HepG2 (cell line): Measurements from ENCODE around the gene NDUFAF3.

Experiments used
- NR2C2 ChIP-seq: sonication (generic); formaldehyde crosslinking; IDR thresholded peaks from 2 replicates; pipeline ENCODE4 v1.4.0; 2020; ENCODE audit warnings: missing genetic modification reagents, mild to moderate bottlenecking, moderate library complexity, borderline replicate concordance
- PAWR ChIP-seq: sonication (generic); formaldehyde crosslinking; IDR thresholded peaks from 2 replicates; pipeline ENCODE4 v1.4.0; 2020; ENCODE audit warnings: missing genetic modification reagents, mild to moderate bottlenecking, borderline replicate concordance
- PHF8 ChIP-seq: sonication (generic); formaldehyde crosslinking; IDR thresholded peaks from 2 replicates; pipeline ENCODE4 v1.5.0; 2020; ENCODE audit warnings: missing genetic modification reagents
- POLR2A ChIP-seq, 2 experiments: IDR thresholded peaks; 2 replicates each; pipeline ENCODE4 v1.6.1; 2011; ENCODE audit warnings: low read depth in 2 of 2, low read length in 2 of 2, mild to moderate bottlenecking in 1 of 2, moderate library complexity in 1 of 2; ENCODE audit not compliant: insufficient read depth in 1 of 2
- POLR2G ChIP-seq: fragments of 200-400 bp; formaldehyde crosslinking; IDR thresholded peaks from 2 replicates; pipeline ENCODE4 v1.6.1; 2018; ENCODE audit warnings: mild to moderate bottlenecking, low read depth, low read length, moderate library complexity
- SRSF9 ChIP-seq: fragments of 200-400 bp; formaldehyde crosslinking; IDR thresholded peaks from 2 replicates; pipeline ENCODE4 v1.6.1; 2018; ENCODE audit warnings: borderline replicate concordance, mild to moderate bottlenecking, low read depth, low read length; ENCODE audit not compliant: insufficient read depth, poor library complexity, severe bottlenecking
- TCF12 ChIP-seq, 2 experiments: fragments of 450-650 bp in 1 of 2; sonication (generic) in 1 of 2; formaldehyde crosslinking in 1 of 2; IDR thresholded peaks; 2 replicates each; pipeline versions ENCODE4 v1.6.1 to v1.8.0; 2017 to 2022; ENCODE audit warnings: antibody characterized with exemption in 1 of 2, mild to moderate bottlenecking in 1 of 2, missing genetic modification reagents in 1 of 2, moderate library complexity in 1 of 2
- TOE1 ChIP-seq: sonication (generic); formaldehyde crosslinking; IDR thresholded peaks from 2 replicates; pipeline ENCODE4 v1.4.0; 2020; ENCODE audit warnings: mild to moderate bottlenecking, missing genetic modification reagents
- ZBTB8A ChIP-seq: sonication (generic); formaldehyde crosslinking; IDR thresholded peaks from 2 replicates; pipeline ENCODE4 v1.4.0; 2020; ENCODE audit warnings: mild to moderate bottlenecking, low read depth, missing genetic modification reagents, borderline replicate concordance
- TF ChIP-seq, protein P1 (sequence below): sonication (generic); formaldehyde crosslinking; conservative IDR thresholded peaks from 2 replicates; pipeline ENCODE4 v1.4.0; 2020; ENCODE audit warnings: missing genetic modification reagents
- TF ChIP-seq, protein P2 (sequence below): sonication (generic); formaldehyde crosslinking; IDR thresholded peaks from 2 replicates; pipeline ENCODE4 v1.5.0; 2020; ENCODE audit warnings: mild to moderate bottlenecking, missing genetic modification reagents, moderate library complexity
- TF ChIP-seq, protein P3 (sequence below): sonication (generic); formaldehyde crosslinking; IDR thresholded peaks from 2 replicates; pipeline ENCODE4 v1.4.0; 2020; ENCODE audit warnings: mild to moderate bottlenecking, missing genetic modification reagents
- TF ChIP-seq, protein P4 (sequence below): sonication (generic); formaldehyde crosslinking; conservative IDR thresholded peaks from 2 replicates; pipeline ENCODE4 v1.4.0; 2020; ENCODE audit warnings: missing genetic modification reagents

DNA sequence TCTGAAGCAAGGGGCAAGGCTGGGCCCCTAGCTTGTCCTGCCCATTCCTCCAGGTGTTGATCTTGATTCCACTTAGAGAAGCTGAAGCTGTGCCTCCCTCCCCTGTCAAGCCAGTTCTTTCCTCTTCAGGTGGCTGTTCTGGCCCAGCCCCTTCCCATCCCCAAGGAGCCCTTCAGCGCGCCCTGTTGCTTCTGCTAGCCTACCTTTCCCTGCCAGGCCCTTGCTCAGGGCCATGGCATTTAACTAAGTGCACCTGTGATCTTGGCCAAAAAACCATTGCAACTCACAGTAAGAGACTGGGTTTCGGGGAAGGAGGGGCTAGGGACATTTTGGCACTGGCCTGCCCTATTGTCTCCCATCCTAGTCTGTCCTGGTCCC lies 16.6 kb upstream of the NDUFAF3 start:
- TF ChIP-seq, protein P1, sequence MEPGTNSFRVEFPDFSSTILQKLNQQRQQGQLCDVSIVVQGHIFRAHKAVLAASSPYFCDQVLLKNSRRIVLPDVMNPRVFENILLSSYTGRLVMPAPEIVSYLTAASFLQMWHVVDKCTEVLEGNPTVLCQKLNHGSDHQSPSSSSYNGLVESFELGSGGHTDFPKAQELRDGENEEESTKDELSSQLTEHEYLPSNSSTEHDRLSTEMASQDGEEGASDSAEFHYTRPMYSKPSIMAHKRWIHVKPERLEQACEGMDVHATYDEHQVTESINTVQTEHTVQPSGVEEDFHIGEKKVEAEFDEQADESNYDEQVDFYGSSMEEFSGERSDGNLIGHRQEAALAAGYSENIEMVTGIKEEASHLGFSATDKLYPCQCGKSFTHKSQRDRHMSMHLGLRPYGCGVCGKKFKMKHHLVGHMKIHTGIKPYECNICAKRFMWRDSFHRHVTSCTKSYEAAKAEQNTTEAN (CRISPR knock-in tag), result no peak
- TF ChIP-seq TCF12 (IDR thresholded peaks at IDR 0.05) (no peak), TCF12 (CRISPR knock-in tag; IDR thresholded peaks at IDR 0.05) (no peak), ZBTB8A (no peak), NR2C2 (CRISPR knock-in tag) (no peak), SRSF9 (no peak), PHF8 (CRISPR knock-in tag) (no peak), POLR2G (no peak), TOE1 (no peak), POLR2A (IDR thresholded peaks at IDR 0.05; ENCODE audit: insufficient read depth in 1 of 2, low read depth in 2 of 2, low read length in 2 of 2) (no peak), PAWR (CRISPR knock-in tag) (no peak)
- TF ChIP-seq, protein P2, sequence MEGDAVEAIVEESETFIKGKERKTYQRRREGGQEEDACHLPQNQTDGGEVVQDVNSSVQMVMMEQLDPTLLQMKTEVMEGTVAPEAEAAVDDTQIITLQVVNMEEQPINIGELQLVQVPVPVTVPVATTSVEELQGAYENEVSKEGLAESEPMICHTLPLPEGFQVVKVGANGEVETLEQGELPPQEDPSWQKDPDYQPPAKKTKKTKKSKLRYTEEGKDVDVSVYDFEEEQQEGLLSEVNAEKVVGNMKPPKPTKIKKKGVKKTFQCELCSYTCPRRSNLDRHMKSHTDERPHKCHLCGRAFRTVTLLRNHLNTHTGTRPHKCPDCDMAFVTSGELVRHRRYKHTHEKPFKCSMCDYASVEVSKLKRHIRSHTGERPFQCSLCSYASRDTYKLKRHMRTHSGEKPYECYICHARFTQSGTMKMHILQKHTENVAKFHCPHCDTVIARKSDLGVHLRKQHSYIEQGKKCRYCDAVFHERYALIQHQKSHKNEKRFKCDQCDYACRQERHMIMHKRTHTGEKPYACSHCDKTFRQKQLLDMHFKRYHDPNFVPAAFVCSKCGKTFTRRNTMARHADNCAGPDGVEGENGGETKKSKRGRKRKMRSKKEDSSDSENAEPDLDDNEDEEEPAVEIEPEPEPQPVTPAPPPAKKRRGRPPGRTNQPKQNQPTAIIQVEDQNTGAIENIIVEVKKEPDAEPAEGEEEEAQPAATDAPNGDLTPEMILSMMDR (CRISPR knock-in tag), result no peak
- TF ChIP-seq, protein P3, sequence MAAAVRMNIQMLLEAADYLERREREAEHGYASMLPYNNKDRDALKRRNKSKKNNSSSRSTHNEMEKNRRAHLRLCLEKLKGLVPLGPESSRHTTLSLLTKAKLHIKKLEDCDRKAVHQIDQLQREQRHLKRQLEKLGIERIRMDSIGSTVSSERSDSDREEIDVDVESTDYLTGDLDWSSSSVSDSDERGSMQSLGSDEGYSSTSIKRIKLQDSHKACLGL (CRISPR knock-in tag), result no peak
- TF ChIP-seq, protein P4, sequence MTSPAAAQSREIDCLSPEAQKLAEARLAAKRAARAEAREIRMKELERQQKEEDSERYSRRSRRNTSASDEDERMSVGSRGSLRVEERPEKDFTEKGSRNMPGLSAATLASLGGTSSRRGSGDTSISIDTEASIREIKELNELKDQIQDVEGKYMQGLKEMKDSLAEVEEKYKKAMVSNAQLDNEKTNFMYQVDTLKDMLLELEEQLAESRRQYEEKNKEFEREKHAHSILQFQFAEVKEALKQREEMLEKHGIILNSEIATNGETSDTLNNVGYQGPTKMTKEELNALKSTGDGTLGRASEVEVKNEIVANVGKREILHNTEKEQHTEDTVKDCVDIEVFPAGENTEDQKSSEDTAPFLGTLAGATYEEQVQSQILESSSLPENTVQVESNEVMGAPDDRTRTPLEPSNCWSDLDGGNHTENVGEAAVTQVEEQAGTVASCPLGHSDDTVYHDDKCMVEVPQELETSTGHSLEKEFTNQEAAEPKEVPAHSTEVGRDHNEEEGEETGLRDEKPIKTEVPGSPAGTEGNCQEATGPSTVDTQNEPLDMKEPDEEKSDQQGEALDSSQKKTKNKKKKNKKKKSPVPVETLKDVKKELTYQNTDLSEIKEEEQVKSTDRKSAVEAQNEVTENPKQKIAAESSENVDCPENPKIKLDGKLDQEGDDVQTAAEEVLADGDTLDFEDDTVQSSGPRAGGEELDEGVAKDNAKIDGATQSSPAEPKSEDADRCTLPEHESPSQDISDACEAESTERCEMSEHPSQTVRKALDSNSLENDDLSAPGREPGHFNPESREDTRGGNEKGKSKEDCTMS (CRISPR knock-in tag), result no peak
